Measurements from ENCODE around the gene TBCC.
A peak's percentile ranks its signal among the peaks of the same experiment; 100 is the strongest.
"Not testable (repeated sequence)": the region's sequence is repeated elsewhere in the genome, so short reads cannot be mapped to it uniquely, and the experiment has no call there.

Gene TBCC

DNA sequence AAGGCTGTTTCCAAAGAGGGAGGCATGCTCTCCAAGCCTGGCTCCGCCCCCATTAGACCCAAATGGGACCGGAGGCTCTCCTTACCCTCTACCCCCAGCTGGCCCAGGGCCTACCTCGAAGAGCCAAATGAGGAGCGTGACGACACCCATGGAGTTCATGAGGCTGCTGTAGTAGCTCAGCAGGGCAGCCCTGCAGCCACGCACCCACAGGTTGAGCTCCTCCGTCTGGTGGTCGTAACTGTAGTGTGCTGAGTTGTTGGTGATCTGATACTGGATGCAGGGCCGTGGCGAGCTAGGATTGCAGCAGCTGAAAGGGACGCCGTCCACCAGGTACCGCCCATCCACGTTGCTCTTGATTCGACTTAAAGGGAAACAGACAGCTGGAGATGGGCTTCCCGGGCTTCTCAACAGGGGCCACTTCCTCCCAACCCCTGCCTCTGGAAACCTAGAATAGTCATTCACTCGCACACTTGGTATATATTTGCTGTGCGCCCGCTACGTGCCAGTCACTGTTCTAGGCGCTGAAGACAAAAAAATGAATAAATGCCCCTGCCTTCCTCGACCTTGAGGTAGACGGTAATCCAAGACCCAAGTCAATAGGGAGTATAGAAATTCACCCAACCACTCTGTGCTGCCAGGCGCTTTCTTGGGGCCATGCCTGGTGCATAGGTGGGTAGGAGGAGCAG, 41.5 kb downstream of the TBCC start:
- H3K27me3 ChIP-seq (ENCODE audit: control insufficient read depth, insufficient read depth, low read length): no peaks in the 10 kb centered on the region
- no peaks in the 10 kb centered on the region for H3K9me3 ChIP-seq (ENCODE audit: control insufficient read depth, low read length)
- peak overlapping the region; percentile 52 for H3K4me3 ChIP-seq (ENCODE audit: low read depth, low read length)
- H3K36me3 ChIP-seq (ENCODE audit: control insufficient read depth, insufficient read depth, low read length): no peaks in the 10 kb centered on the region
- no peak overlapping the region for H3K9ac ChIP-seq
- H3K27ac ChIP-seq: no peak overlapping the region
- H3K4me1 ChIP-seq: no peaks in the 10 kb centered on the region
- no peaks in the 10 kb centered on the region for H3K79me2 ChIP-seq
- H2AFZ ChIP-seq: peak overlapping the region; percentile 82
- H3K4me2 ChIP-seq (ENCODE audit: low read length): peak overlapping the region; percentile 41
- TF ChIP-seq, protein P1, sequence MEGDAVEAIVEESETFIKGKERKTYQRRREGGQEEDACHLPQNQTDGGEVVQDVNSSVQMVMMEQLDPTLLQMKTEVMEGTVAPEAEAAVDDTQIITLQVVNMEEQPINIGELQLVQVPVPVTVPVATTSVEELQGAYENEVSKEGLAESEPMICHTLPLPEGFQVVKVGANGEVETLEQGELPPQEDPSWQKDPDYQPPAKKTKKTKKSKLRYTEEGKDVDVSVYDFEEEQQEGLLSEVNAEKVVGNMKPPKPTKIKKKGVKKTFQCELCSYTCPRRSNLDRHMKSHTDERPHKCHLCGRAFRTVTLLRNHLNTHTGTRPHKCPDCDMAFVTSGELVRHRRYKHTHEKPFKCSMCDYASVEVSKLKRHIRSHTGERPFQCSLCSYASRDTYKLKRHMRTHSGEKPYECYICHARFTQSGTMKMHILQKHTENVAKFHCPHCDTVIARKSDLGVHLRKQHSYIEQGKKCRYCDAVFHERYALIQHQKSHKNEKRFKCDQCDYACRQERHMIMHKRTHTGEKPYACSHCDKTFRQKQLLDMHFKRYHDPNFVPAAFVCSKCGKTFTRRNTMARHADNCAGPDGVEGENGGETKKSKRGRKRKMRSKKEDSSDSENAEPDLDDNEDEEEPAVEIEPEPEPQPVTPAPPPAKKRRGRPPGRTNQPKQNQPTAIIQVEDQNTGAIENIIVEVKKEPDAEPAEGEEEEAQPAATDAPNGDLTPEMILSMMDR (IDR thresholded peaks at IDR 0.05): no peak

DNA sequence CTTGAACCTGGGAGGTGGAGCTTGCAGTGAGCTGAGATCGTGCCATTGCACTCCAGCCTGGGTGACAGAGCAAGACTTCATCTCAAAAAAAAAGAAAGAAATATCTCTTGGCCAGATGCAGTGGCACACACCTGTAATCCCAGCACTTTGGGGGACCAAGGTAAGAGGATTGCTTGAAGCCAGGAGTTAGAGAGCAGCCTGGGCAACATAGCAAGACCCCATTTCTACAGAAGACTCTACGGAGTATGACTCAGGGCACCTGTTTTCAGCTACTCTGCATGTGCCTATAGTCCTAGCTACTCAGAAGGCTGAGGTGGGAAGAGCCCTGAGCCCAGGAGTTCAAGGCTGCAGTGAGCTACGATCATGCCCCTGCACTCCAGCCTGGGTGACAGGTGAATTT, 43.1 kb downstream of the TBCC start:
- not testable (repeated sequence) for H3K79me2 ChIP-seq; H3K27ac ChIP-seq; H3K4me3 ChIP-seq (ENCODE audit: low read depth, low read length)

DNA sequence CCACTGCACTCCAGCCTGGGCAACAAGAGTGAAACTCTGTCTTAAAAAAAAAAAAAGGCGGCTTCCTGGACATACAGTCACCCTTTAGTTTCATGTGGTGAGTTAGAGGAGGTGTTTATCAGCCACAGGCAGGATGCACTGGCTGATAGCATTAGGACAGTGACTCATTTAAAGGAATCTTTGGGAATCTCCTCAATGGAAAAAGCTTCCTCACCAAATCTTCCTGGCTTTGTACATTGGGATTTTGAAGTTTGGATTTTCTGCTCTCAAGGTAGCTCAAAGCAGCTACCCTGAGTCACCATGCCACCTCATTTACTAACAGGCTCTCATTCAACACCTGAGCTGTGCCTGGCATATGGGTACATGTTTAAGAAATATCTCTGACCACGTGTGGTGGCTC, 43.7 kb downstream of the TBCC start:
- Histone ChIP-seq H3K4me3 (ENCODE audit: low read depth, low read length) (no peak overlapping the region), H3K9me3 (ENCODE audit: control insufficient read depth, low read length) (no peaks in the 10 kb centered on the region), H3K27ac (no peak overlapping the region), H3K36me3 (ENCODE audit: control insufficient read depth, insufficient read depth, low read length) (no peaks in the 10 kb centered on the region), H3K79me2 (no peaks in the 10 kb centered on the region), H2AFZ (no peak overlapping the region), H3K4me2 (ENCODE audit: low read length) (no peak overlapping the region), H3K9ac (no peak overlapping the region), H3K4me1 (peaks cover 2% of the 10 kb centered on the region), H3K27me3 (ENCODE audit: control insufficient read depth, insufficient read depth, low read length) (no peaks in the 10 kb centered on the region)
- TF ChIP-seq, protein P1 (IDR thresholded peaks at IDR 0.05): no peak

More for the DNA sequence above, 43.1 kb downstream of the TBCC start:
- not testable (repeated sequence) for H3K9me3 ChIP-seq (ENCODE audit: control insufficient read depth, low read length); H3K9ac ChIP-seq; H3K4me2 ChIP-seq (ENCODE audit: low read length); H3K27me3 ChIP-seq (ENCODE audit: control insufficient read depth, insufficient read depth, low read length); H3K36me3 ChIP-seq (ENCODE audit: control insufficient read depth, insufficient read depth, low read length); H3K4me1 ChIP-seq; H2AFZ ChIP-seq

DNA sequence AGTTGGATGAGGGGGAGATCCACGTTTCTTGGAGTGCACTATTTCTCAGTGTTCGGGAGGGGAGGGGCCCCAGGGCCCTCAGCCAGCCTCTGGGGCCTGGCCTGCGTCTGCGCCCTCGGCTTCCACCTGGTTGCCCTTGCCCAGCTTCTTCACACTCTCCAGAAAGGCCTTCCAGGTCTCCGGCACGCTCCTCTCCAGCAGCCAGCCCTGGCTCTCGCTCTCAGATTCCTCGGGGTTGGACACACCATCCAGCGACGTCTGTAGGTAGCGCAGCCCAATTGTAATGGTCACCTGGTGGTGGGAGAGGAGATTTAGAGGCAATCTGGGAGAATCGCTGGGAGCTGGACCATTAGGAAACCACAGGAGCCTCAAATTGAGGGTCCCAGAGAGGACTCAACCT, 47.7 kb downstream of the TBCC start:
- Histone ChIP-seq H3K4me3 (ENCODE audit: low read depth, low read length) (no peak overlapping the region), H2AFZ (no peak overlapping the region), H3K9me3 (ENCODE audit: control insufficient read depth, low read length) (no peaks in the 10 kb centered on the region), H3K4me2 (ENCODE audit: low read length) (no peak overlapping the region), H3K79me2 (no peaks in the 10 kb centered on the region), H3K36me3 (ENCODE audit: control insufficient read depth, insufficient read depth, low read length) (no peaks in the 10 kb centered on the region), H3K4me1 (peaks cover 21% of the 10 kb centered on the region), H3K9ac (no peak overlapping the region), H3K27me3 (ENCODE audit: control insufficient read depth, insufficient read depth, low read length) (no peaks in the 10 kb centered on the region), H3K27ac (no peak overlapping the region)
- TF ChIP-seq, protein P1 (IDR thresholded peaks at IDR 0.05): no peak

DNA sequence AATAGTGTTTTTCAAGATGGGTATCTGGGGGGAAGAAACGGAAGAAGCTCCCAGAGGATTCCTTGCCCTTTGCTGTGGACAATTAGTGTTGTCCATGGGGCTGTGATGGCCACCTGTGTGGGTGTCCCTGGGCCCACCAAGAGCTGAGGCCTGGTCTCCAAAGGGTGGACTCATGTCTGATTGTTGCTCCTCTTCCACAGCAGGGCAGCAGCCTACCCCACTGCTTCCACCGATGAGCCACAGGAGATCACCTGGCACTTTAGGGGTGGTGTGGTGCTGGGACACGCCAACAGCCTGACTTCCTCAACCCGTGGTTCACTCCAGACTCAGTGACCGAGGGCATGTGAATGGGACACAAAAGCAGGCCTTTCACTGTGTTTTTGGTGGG, 48.6 kb downstream of the TBCC start:
- H3K9me3 ChIP-seq (ENCODE audit: control insufficient read depth, low read length): no peaks in the 10 kb centered on the region
- H3K4me2 ChIP-seq (ENCODE audit: low read length): peak overlapping the region; percentile 45
- H2AFZ ChIP-seq: no peak overlapping the region
- H3K36me3 ChIP-seq (ENCODE audit: control insufficient read depth, insufficient read depth, low read length): no peaks in the 10 kb centered on the region
- H3K27ac ChIP-seq: peak overlapping the region; percentile 26
- TF ChIP-seq, protein P1 (IDR thresholded peaks at IDR 0.05): no peak
- no peak overlapping the region for H3K9ac ChIP-seq
- no peaks in the 10 kb centered on the region for H3K79me2 ChIP-seq
- H3K4me1 ChIP-seq: peaks cover 21% of the 10 kb centered on the region
- no peaks in the 10 kb centered on the region for H3K27me3 ChIP-seq (ENCODE audit: control insufficient read depth, insufficient read depth, low read length)
- H3K4me3 ChIP-seq (ENCODE audit: low read depth, low read length): no peak overlapping the region

Data from parathyroid adenoma (tissue), 2 donors.